A673 (cell line): Measurements from ENCODE around the gene STEAP3.

Experiments
- CTCF ChIP-seq: fragments of 300-800, 200-600 bp; sonication (generic); conservative IDR thresholded peaks from 2 replicates; pipeline ENCODE4 v1.5.1; 2017; ENCODE audit warnings: low read depth, mild to moderate bottlenecking, antibody characterized with exemption, low read length, moderate library complexity, mixed read lengths
- EZH2 ChIP-seq: fragments of 200-600 bp; sonication (generic); IDR thresholded peaks from 2 replicates; pipeline ENCODE4 v1.6.1; 2017; ENCODE audit warnings: borderline replicate concordance, low read depth, mild to moderate bottlenecking, mixed read lengths, antibody characterized with exemption, low read length; ENCODE audit not compliant: poor library complexity, severe bottlenecking

GRCh38 chr2:119248751-119249150 lies 25.1 kb downstream of the STEAP3 start:
- TF ChIP-seq CTCF (no peak), EZH2 (no peak)
